Prostate gland (tissue), 2 donors: ENCODE measurements around the gene GRB7.

Experiments used
- CTCF ChIP-seq, 4 experiments: fragments of 200-600 bp in 2 of 4; fragments of 450-650 bp in 2 of 4; sonication (generic) in 2 of 4; IDR thresholded peaks; 1 replicate in 3 of 4; 2 replicates in 1 of 4; pipeline ENCODE4 v1.5.1; 2016 to 2019; ENCODE audit warnings: antibody characterized with exemption in 4 of 4, mild to moderate bottlenecking in 2 of 4, moderate library complexity in 2 of 4
- POLR2A ChIP-seq: fragments of 450-650 bp; IDR thresholded peaks from one replicate; pipeline ENCODE4 v1.6.1; 2016; ENCODE audit warnings: antibody characterized with exemption, mild to moderate bottlenecking

- TF ChIP-seq CTCF (IDR thresholded peaks at IDR 0.05) (no peak), POLR2A (no peak)
Observed at GRCh38 chr17:39727556-39727955, 10.2 kb upstream of the GRB7 start.
